ENCODE results near the gene KDM3A.

Gene KDM3A

GRCh38 chr2:86523491-86523890, 82.3 kb downstream of the KDM3A start:
- DNase-seq, result no peak

- DNase-seq, result no peak
Observed at GRCh38 chr2:86525421-86526340, 84.5 kb downstream of the KDM3A start.

- no peak for DNase-seq
Observed at GRCh38 chr2:86533589-86533988, 92.4 kb downstream of the KDM3A start.

GRCh38 chr2:86541334-86541733, 100.2 kb downstream of the KDM3A start:
- no peak for DNase-seq
